B cell (primary cell): ENCODE measurements around the gene PUM1. TPM values are rescaled to one million over a fixed set of nuclear protein-coding genes. Genes with fewer than 3 reads are reported as not detected.
A peak's percentile ranks its signal among the peaks of the same experiment; 100 is the strongest.

Experiments
- ATAC-seq: fragments of 200-7000 bp; cut with Tn5 transposase; one replicate; pipeline ENCODE4 v1.10.0; 2021; ENCODE audit warnings: low read depth, mild to moderate bottlenecking, moderate number of reproducible peaks, moderate library complexity
- CTCF ChIA-PET: fragments of 350-600 bp; sonication (Branson Sonifier 250); formaldehyde crosslinking; loops from one replicate; lab custom pipeline; 2021; ENCODE audit warnings: antibody characterized with exemption, inconsistent platforms; lab: Charles Lee
- POLR2A ChIA-PET: fragments of 350-600 bp; sonication (Branson Sonifier 250); formaldehyde crosslinking; loops from one replicate; lab custom pipeline; 2021; ENCODE audit warnings: antibody characterized with exemption; lab: Charles Lee
- DNase-seq: peaks from one replicate; pipeline ENCODE4 v3.0.0; 2013
- H2AFZ ChIP-seq: 2 replicates; pipeline ENCODE4 v1.6.1; 2012; ENCODE audit warnings: mild to moderate bottlenecking, low read depth, low read length; ENCODE audit not compliant: insufficient read depth, poor library complexity, severe bottlenecking
- H3K27ac ChIP-seq, 2 donors: 1 replicate in 1 of 2; 2 replicates in 1 of 2; pipeline ENCODE4 v1.5.1; 2012 to 2013; ENCODE audit warnings: low read length in 2 of 2, mild to moderate bottlenecking in 2 of 2, moderate library complexity in 1 of 2
- H3K27me3 ChIP-seq, 4 experiments: fragments of 200-600 bp in 1 of 4; sonication (generic) in 1 of 4; replicated peaks in 1 of 4; 1 replicate in 2 of 4; 2 replicates in 2 of 4; pipeline versions ENCODE4 v1.6.1 to v1.7.0; 2013 to 2016; ENCODE audit warnings: low read length in 3 of 4, mild to moderate bottlenecking in 2 of 4, mixed read lengths in 1 of 4, moderate library complexity in 1 of 4; ENCODE audit not compliant: insufficient read depth in 4 of 4, control insufficient read depth in 3 of 4; ENCODE audit errors: control extremely low read depth in 1 of 4
- H3K36me3 ChIP-seq, 2 experiments: replicated peaks in 1 of 2; 1 replicate in 1 of 2; 2 replicates in 1 of 2; pipeline versions ENCODE4 v1.6.1 to v1.7.1; 2013; ENCODE audit warnings: low read length in 1 of 2; ENCODE audit not compliant: insufficient read depth in 2 of 2, control insufficient read depth in 1 of 2; ENCODE audit errors: control extremely low read depth in 1 of 2, extremely low read depth in 1 of 2
- H3K4me1 ChIP-seq, 2 donors: fragments of 200-600 bp in 1 of 2; sonication (generic) in 1 of 2; 1 replicate in 1 of 2; 2 replicates in 1 of 2; pipeline versions ENCODE4 v1.5.1 to v1.6.1; 2013 to 2017; ENCODE audit warnings: low read length in 2 of 2; ENCODE audit not compliant: control insufficient read depth in 2 of 2, insufficient read depth in 2 of 2
- H3K4me2 ChIP-seq: replicated peaks from 2 replicates; pipeline ENCODE3; 2012; ENCODE audit warnings: mild to moderate bottlenecking, low read depth, low read length; ENCODE audit not compliant: poor library complexity, severe bottlenecking
- H3K4me3 ChIP-seq, 5 experiments: fragments of 200-600 bp in 1 of 5; sonication (generic) in 1 of 5; 1 replicate in 3 of 5; 2 replicates in 2 of 5; pipeline versions ENCODE4 v1.5.1 to v1.7.0; 2011 to 2016; ENCODE audit warnings: low read length in 4 of 5, mild to moderate bottlenecking in 4 of 5, low read depth in 2 of 5, control low read depth in 1 of 5, moderate library complexity in 1 of 5; ENCODE audit not compliant: insufficient read depth in 1 of 5; ENCODE audit errors: control extremely low read depth in 1 of 5, extremely low read depth in 1 of 5
- H3K79me2 ChIP-seq: fragments of 200-600 bp; sonication (generic); one replicate; pipeline ENCODE4 v1.6.0; 2016; ENCODE audit warnings: low read length; ENCODE audit not compliant: control insufficient read depth, insufficient read depth
- H3K9ac ChIP-seq: fragments of 200-600 bp; sonication (generic); 2 replicates; pipeline ENCODE4 v1.6.1; 2017; ENCODE audit warnings: mild to moderate bottlenecking, low read length, moderate library complexity
- H3K9me3 ChIP-seq, 3 donors: one replicate each; pipeline versions ENCODE4 v1.6.1 to v1.7.1; 2013; ENCODE audit warnings: low read length in 2 of 3; ENCODE audit not compliant: control insufficient read depth in 2 of 3, insufficient read depth in 1 of 3; ENCODE audit errors: control extremely low read depth in 1 of 3
- H4K20me1 ChIP-seq: 2 replicates; pipeline ENCODE4 v1.6.0; 2012; ENCODE audit warnings: mild to moderate bottlenecking, low read length; ENCODE audit not compliant: insufficient read depth, control insufficient read depth, poor library complexity, severe bottlenecking
- H3K27ac Mint-ChIP-seq: one replicate; pipeline ENCODE4 v1.8.0; 2021; ENCODE audit warnings: mixed read lengths
- H3K27me3 Mint-ChIP-seq: one replicate; pipeline ENCODE4 v1.8.0; 2021; ENCODE audit warnings: mixed read lengths
- H3K4me1 Mint-ChIP-seq: one replicate; pipeline ENCODE4 v1.8.0; 2021; ENCODE audit warnings: mixed read lengths
- H3K4me3 Mint-ChIP-seq: one replicate; pipeline ENCODE4 v1.8.0; 2021; ENCODE audit warnings: mixed read lengths
- H3K9me3 Mint-ChIP-seq: one replicate; pipeline ENCODE4 v1.8.0; 2022; ENCODE audit warnings: mixed read lengths; ENCODE audit not compliant: insufficient read depth
- EZH2 ChIP-seq: IDR thresholded peaks from 2 replicates; pipeline ENCODE4 v1.6.1; 2012; ENCODE audit warnings: borderline replicate concordance, low read depth, mild to moderate bottlenecking, moderate library complexity, low read length; ENCODE audit not compliant: insufficient read depth, poor library complexity, severe bottlenecking
- WGBS: methylation state at CpG from one replicate; pipeline ENCODE4 v1.1.5; 2013; ENCODE audit warnings: missing lambda C conversion rate; ENCODE audit not compliant: insufficient coverage; 5-methylcytosine and 5-hydroxymethylcytosine counted together
- intact Hi-C: fragments of 100-400 bp; cut with micrococcal nuclease; formaldehyde crosslinking; loops from one replicate; pipeline ENCODE4 v1.10.0; 2022
- polyA plus RNA-seq: library from polyadenylated mRNA; depleted of rRNA; stranded (reverse); fragments of >200 nt; gene quantifications from 2 replicates; pipeline ENCODE4 v1.2.3, GENCODE V29; 2012
- total RNA-seq, 2 donors: library from RNA; stranded (reverse); fragments of 120-200 nt in 1 of 2; gene quantifications; 1 replicate in 1 of 2; 2 replicates in 1 of 2; pipeline versions ENCODE4 v1.2.3 to v1.2.4, GENCODE V29; 2013 to 2022
- TF ChIP-seq, protein P1 (sequence below): fragments of 200-600 bp; IDR thresholded peaks from one replicate; pipeline ENCODE4 v1.8.0; 2022; ENCODE audit warnings: antibody characterized with exemption, mild to moderate bottlenecking

PUM1 gene
- total and polyA plus RNA-seq, 2 donors (not counting 1 experiment from before 2014, with no cell fraction given), result 52.8 to 177 TPM

DNA sequence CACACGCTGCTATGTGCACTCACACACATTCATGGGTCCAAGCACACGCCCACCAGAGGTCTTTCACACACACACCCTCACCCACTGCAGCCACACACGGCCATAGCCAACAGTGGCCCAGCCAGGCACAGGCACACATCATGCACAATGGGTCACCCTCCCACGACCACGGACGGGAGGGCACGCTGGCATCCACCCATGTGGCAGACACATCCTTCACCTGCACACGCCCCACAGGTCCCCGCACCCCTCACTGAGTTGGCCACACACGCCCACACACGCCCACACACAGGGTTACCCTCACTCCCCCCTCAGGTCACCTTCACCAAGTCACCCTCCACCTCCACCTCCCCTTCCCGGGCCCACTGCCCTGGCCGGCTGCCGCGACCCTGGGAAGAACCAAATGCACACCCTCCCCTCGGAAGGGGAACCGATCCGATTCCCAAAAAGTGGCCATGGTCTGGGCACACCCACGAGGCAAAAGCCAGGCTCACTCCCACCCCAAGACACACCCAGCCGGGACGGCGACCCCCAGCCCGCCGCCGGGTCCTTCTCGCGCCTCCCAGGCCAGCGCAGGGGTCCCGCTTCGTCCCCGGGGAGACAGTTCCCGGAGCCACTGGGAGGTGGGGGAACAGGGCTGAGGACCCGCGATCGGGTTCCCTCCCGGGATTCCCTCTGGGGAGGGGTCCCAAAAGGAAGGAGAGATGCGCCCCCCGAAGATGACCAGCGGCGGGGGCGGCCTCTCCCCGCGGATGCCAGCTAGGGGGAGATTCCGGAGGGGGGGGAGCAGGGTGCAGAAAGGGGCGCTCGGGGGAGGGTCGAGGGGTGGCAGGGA is 157.8 kb downstream of the PUM1 start:
- TF ChIP-seq, protein P1, sequence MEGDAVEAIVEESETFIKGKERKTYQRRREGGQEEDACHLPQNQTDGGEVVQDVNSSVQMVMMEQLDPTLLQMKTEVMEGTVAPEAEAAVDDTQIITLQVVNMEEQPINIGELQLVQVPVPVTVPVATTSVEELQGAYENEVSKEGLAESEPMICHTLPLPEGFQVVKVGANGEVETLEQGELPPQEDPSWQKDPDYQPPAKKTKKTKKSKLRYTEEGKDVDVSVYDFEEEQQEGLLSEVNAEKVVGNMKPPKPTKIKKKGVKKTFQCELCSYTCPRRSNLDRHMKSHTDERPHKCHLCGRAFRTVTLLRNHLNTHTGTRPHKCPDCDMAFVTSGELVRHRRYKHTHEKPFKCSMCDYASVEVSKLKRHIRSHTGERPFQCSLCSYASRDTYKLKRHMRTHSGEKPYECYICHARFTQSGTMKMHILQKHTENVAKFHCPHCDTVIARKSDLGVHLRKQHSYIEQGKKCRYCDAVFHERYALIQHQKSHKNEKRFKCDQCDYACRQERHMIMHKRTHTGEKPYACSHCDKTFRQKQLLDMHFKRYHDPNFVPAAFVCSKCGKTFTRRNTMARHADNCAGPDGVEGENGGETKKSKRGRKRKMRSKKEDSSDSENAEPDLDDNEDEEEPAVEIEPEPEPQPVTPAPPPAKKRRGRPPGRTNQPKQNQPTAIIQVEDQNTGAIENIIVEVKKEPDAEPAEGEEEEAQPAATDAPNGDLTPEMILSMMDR, result no peak
- TF ChIP-seq EZH2, result no peak
- Histone ChIP-seq H2AFZ (peak overlapping the region; percentile 22), H3K4me3 (peak overlapping the region in 3 of 5 experiments; percentile 20 to 35 (median 34)), H3K9me3 (peaks cover 0 to 14% (median 0%) of the 10 kb centered on the region in 3 donors), H3K4me2 (peak overlapping the region; percentile 80), H3K9ac (peak overlapping the region; percentile 32), H3K27me3 (peaks cover 0 to 56% (median 20%) of the 10 kb centered on the region in 4 experiments), H3K27ac (no peak overlapping the region), H4K20me1 (no peaks in the 10 kb centered on the region), H3K36me3 (no peaks in the 10 kb centered on the region), H3K4me1 (peaks cover 30 to 31% of the 10 kb centered on the region in 2 donors), H3K79me2 (no peaks in the 10 kb centered on the region)
- Mint-ChIP-seq H3K27ac (peak overlapping the region; percentile 67), H3K4me3 (peak overlapping the region; percentile 92), H3K9me3 (no peaks in the 10 kb centered on the region), H3K27me3 (peaks cover 50% of the 10 kb centered on the region), H3K4me1 (peaks cover 29% of the 10 kb centered on the region)
- ChIA-PET POLR2A (interaction anchor here (1.0 kb wide), 1 partner anchor 163 kb away, joined by 3 read pairs; no protein-coding TSS in a partner anchor), CTCF (interaction anchor here (4.8 to 8.6 kb wide), 2 partner anchors 105 to 125 kb away, joined by 28 to 147 read pairs; no protein-coding TSS in a partner anchor)
- peak; percentile 41 for DNase-seq
- WGBS, result 7% methylated on average over 33 of the region's 47 CpGs
- no peak for ATAC-seq
- intact Hi-C loops, result loop anchor here (10.0 kb wide), 1 partner anchor 53 kb away; no protein-coding TSS in a partner anchor
